Mammary epithelial cell (primary cell): ENCODE results near the gene RAD9A.

Experiments used
- CTCF ChIP-seq, 2 donors: IDR thresholded peaks in 1 of 2; conservative IDR thresholded peaks in 1 of 2; 2 replicates each; pipeline ENCODE4 v1.5.1; 2011 to 2012; ENCODE audit warnings: inconsistent platforms in 2 of 2, low read length in 2 of 2, mild to moderate bottlenecking in 2 of 2, control low read depth in 1 of 2, low read depth in 1 of 2; ENCODE audit not compliant: insufficient read depth in 1 of 2; ENCODE audit errors: extremely low read depth in 1 of 2
- EZH2 ChIP-seq: IDR thresholded peaks from 2 replicates; pipeline ENCODE4 v1.6.1; 2012; ENCODE audit warnings: low read length, inconsistent platforms, borderline replicate concordance

DNA sequence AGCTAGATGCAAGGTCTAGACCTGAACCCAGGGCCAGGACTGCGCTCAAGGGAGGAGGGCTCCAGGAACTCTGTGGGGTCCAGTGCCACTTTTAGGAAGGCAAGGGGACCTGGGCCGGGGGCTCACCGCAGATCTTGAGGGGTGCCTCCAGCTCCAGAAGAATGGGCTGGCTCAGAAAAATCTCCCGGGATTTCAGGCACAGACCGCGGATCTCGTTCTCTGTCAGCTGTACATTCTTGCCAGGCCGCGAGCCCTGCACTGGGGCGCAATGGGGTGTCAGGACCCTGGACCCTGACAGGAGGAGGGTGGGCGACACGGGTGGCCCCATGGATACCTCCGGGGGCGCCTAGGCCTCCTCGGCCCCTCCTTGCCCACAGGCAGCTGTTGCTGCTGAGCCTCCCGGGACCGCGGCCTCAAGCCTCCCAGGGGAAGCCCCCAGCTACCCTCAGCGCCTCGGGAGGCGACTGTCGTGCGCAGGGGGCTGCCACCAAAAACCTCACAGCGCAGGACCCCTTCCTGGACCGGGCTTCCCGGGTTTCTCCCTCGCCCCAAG is 9.2 kb downstream of the RAD9A start:
- TF ChIP-seq EZH2 (no peak), CTCF (conservative IDR thresholded peaks at IDR 0.05 in 1 of 2, IDR thresholded peaks at IDR 0.05 in 1 of 2; ENCODE audit: extremely low read depth in 1 of 2, insufficient read depth in 1 of 2, low read depth in 1 of 2, low read length in 2 of 2) (no peak)
